K562 (cell line): ENCODE measurements around the gene PDHX. TPM values are rescaled to one million over a fixed set of nuclear protein-coding genes. Genes with fewer than 3 reads are reported as not detected.

ENCODE experiments used
- COPS2 ChIP-seq: fragments of 450-650 bp; conservative IDR thresholded peaks from 2 replicates; pipeline ENCODE4 v1.6.1; 2016; ENCODE audit warnings: mild to moderate bottlenecking, moderate library complexity
- ELF2 ChIP-seq: fragments of 250-450 bp; sonication (Bioruptor Pico); IDR thresholded peaks from 2 replicates; pipeline ENCODE4 v1.5.0; 2021; ENCODE audit warnings: mild to moderate bottlenecking
- KDM1A ChIP-seq, 2 experiments: fragments of 450-650 bp; IDR thresholded peaks; 2 replicates each; pipeline ENCODE4 v1.6.1; 2016; ENCODE audit warnings: mild to moderate bottlenecking in 2 of 2
- STAT5B ChIP-seq: fragments of 250-450 bp; sonication (Bioruptor Pico); IDR thresholded peaks from 2 replicates; pipeline ENCODE4 v1.8.0; 2021; ENCODE audit warnings: mild to moderate bottlenecking, inconsistent platforms
- ZBTB43 ChIP-seq: sonication (generic); formaldehyde crosslinking; IDR thresholded peaks from 2 replicates; pipeline ENCODE4 v1.8.0; 2023; ENCODE audit warnings: mild to moderate bottlenecking, missing genetic modification reagents
- ZNF174 ChIP-seq: fragments of 250-450 bp; sonication (Bioruptor Pico); IDR thresholded peaks from 2 replicates; pipeline ENCODE4 v1.4.0; 2020; ENCODE audit warnings: mild to moderate bottlenecking
- polyA plus RNA-seq, 8 experiments: library from polyadenylated mRNA; depleted of rRNA in 4 of 8; stranded (reverse) in 5 of 8; unstranded in 3 of 8; fragments of >200 nt; fragmentation: Nextera tagmentation in 2 of 8; fragmentation: Illumina TruSeq in 1 of 8; extraction: Ambion mirVana in 2 of 8; extraction: Trizol in 1 of 8; gene quantifications; 2 replicates each; pipeline versions ENCODE4 v1.2.1 to v1.2.3, GENCODE V29; 2011 to 2014; ENCODE audit warnings: inconsistent platforms in 1 of 8, missing spikeins in 1 of 8
- total RNA-seq, 7 experiments: library from RNA; depleted of rRNA in 6 of 7; stranded (reverse); fragments of >200 nt in 6 of 7; fragmentation: Illumina TruSeq in 2 of 7; extraction: Trizol in 2 of 7; gene quantifications; 2 replicates each; pipeline versions ENCODE4 v1.2.1 to v1.2.3, GENCODE V29; 2011 to 2021; ENCODE audit warnings: low replicate concordance in 1 of 7
- TF ChIP-seq, protein P1 (sequence below): fragments of 450-650 bp; formaldehyde crosslinking; IDR thresholded peaks from 2 replicates; pipeline ENCODE4 v1.4.0; 2022; ENCODE audit warnings: missing genetic modification characterization
- TF ChIP-seq, protein P2 (sequence below): fragments of 450-650 bp; IDR thresholded peaks from 2 replicates; pipeline ENCODE4 v1.7.1; 2018; ENCODE audit warnings: mild to moderate bottlenecking, low read depth; ENCODE audit not compliant: partially characterized antibody

PDHX gene
- total and polyA plus RNA-seq, 9 of the 15 experiments (the other 6 are each of a cell fraction or from before 2014, with no cell fraction given), result 20.8 to 43.5 (median 31.2) TPM

- TF ChIP-seq ZBTB43 (CRISPR knock-in tag) (no peak), ELF2 (no peak), KDM1A (IDR thresholded peaks at IDR 0.05) (no peak), COPS2 (no peak), ZNF174 (CRISPR knock-in tag) (no peak), STAT5B (CRISPR knock-in tag) (no peak)
- TF ChIP-seq, protein P1, sequence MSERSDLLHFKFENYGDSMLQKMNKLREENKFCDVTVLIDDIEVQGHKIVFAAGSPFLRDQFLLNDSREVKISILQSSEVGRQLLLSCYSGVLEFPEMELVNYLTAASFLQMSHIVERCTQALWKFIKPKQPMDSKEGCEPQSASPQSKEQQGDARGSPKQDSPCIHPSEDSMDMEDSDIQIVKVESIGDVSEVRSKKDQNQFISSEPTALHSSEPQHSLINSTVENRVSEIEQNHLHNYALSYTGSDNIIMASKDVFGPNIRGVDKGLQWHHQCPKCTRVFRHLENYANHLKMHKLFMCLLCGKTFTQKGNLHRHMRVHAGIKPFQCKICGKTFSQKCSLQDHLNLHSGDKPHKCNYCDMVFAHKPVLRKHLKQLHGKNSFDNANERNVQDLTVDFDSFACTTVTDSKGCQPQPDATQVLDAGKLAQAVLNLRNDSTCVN (CRISPR knock-in tag), result no peak
- TF ChIP-seq, protein P2, sequence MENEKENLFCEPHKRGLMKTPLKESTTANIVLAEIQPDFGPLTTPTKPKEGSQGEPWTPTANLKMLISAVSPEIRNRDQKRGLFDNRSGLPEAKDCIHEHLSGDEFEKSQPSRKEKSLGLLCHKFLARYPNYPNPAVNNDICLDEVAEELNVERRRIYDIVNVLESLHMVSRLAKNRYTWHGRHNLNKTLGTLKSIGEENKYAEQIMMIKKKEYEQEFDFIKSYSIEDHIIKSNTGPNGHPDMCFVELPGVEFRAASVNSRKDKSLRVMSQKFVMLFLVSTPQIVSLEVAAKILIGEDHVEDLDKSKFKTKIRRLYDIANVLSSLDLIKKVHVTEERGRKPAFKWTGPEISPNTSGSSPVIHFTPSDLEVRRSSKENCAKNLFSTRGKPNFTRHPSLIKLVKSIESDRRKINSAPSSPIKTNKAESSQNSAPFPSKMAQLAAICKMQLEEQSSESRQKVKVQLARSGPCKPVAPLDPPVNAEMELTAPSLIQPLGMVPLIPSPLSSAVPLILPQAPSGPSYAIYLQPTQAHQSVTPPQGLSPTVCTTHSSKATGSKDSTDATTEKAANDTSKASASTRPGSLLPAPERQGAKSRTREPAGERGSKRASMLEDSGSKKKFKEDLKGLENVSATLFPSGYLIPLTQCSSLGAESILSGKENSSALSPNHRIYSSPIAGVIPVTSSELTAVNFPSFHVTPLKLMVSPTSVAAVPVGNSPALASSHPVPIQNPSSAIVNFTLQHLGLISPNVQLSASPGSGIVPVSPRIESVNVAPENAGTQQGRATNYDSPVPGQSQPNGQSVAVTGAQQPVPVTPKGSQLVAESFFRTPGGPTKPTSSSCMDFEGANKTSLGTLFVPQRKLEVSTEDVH, result no peak
These were observed 87.2 kb downstream of the PDHX start (continued) for GRCh38 chr11:35003658-35004057.
